Fibroblast of villous mesenchyme (primary cell): ENCODE results near the gene MGAT3. TPM values are rescaled to one million over a fixed set of nuclear protein-coding genes. Genes with fewer than 3 reads are reported as not detected.

Experiments used
- DNase-seq: peaks from one replicate; pipeline ENCODE4 v3.0.0-alpha.2; 2010; ENCODE audit warnings: low read depth
- H3K4me3 ChIP-seq: 2 replicates; pipeline ENCODE4 v1.5.1; 2011; ENCODE audit warnings: low read depth, mild to moderate bottlenecking, low read length
- total RNA-seq: library from RNA; depleted of rRNA; stranded (reverse); fragments of >200 nt; gene quantifications from 2 replicates; pipeline ENCODE4 v1.2.3, GENCODE V29; 2012
- TF ChIP-seq, protein P1 (sequence below): IDR thresholded peaks from 2 replicates; pipeline ENCODE4 v1.5.1; 2012; ENCODE audit warnings: low read depth, mild to moderate bottlenecking, low read length; ENCODE audit not compliant: insufficient read depth

MGAT3 gene
- total RNA-seq, 1 donor = 1.3 TPM

DNA sequence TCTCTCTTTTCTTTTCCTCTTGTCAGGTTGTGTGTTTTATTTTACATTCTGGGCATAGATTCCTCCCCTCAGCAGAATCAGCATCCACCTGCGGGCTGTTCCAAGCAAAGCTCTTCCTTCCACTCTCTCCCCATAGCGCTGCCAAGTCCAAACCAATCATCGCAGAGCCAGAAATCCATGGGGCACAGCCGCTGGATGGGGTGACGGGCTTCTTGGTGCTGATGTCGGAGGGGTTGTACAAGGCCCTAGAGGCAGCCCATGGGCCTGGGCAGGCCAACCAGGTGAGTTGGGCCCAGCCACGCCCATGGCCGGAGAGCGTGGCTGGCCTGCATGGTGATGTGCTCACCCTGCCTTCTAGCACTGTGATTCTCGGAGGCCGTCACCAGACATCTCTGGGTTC is 35.1 kb upstream of the MGAT3 start:
- TF ChIP-seq, protein P1, sequence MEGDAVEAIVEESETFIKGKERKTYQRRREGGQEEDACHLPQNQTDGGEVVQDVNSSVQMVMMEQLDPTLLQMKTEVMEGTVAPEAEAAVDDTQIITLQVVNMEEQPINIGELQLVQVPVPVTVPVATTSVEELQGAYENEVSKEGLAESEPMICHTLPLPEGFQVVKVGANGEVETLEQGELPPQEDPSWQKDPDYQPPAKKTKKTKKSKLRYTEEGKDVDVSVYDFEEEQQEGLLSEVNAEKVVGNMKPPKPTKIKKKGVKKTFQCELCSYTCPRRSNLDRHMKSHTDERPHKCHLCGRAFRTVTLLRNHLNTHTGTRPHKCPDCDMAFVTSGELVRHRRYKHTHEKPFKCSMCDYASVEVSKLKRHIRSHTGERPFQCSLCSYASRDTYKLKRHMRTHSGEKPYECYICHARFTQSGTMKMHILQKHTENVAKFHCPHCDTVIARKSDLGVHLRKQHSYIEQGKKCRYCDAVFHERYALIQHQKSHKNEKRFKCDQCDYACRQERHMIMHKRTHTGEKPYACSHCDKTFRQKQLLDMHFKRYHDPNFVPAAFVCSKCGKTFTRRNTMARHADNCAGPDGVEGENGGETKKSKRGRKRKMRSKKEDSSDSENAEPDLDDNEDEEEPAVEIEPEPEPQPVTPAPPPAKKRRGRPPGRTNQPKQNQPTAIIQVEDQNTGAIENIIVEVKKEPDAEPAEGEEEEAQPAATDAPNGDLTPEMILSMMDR = no peak
- H3K4me3 ChIP-seq = no peak overlapping the region
- DNase-seq = no peak

DNA sequence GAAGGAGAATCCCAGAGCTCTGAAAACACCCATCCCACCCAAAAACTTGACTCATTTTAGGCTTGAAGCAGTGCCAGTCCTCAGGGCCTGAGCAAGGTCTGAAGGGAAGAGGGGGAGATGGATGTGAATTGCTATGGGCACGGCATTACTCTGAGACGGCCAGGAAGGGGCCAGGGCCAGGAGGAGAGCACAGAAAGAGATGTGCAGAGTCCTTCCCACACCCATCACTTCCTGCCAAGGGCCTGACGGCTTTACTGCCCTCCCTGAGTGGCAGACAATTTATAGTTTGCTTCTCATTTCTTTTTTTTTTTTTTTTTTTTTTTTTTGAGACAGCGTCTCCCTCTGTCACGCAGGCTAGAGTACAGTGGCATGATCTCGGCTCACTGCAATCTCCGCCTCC is 34.7 kb upstream of the MGAT3 start:
- DNase-seq = no peak
- no peak overlapping the region for H3K4me3 ChIP-seq
- TF ChIP-seq, protein P1 = no peak

DNA sequence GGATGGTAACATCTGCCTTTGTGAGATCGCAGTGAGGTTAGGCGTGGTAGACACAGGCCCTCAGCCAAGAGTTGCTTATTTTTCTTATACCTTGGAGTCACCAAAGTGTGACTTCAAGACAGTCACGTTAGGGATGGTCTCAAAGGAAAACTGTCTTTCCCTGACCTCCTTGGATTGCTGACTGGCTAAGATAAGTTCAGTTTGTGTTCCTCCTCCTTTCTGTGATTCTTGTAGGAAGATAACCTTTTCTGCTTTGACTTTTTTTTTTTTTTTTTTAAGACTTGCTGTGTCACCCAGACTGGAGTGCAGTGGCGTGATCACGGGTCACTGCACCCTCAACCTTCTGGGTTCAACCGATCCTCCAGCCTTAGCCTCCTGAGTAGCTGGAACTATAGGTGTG is 34.1 kb upstream of the MGAT3 start:
- no peak for DNase-seq
- TF ChIP-seq, protein P1 = no peak

DNA sequence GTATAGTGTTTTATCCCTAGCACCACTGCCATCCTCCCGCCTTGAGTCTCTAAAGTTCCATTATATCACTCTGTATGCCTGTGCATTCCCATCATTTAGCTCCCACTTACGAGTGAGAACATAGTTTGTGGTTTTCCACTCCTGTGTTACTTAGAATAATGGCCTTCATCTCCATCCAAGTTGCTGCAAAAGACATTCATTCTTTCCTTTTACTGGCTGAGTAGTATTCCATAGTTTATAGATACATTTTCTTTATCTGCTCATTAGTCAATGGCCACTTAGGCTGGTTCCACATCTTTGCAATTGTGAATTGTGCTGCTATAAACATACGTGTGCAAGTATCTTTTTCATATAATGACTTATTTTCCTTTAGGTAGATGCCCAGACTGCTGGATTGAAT is 32.8 kb upstream of the MGAT3 start:
- no peak for DNase-seq
- no peak overlapping the region for H3K4me3 ChIP-seq
- TF ChIP-seq, protein P1 = no peak

More for the DNA sequence above, 34.1 kb upstream of the MGAT3 start:
- no peak overlapping the region for H3K4me3 ChIP-seq

DNA sequence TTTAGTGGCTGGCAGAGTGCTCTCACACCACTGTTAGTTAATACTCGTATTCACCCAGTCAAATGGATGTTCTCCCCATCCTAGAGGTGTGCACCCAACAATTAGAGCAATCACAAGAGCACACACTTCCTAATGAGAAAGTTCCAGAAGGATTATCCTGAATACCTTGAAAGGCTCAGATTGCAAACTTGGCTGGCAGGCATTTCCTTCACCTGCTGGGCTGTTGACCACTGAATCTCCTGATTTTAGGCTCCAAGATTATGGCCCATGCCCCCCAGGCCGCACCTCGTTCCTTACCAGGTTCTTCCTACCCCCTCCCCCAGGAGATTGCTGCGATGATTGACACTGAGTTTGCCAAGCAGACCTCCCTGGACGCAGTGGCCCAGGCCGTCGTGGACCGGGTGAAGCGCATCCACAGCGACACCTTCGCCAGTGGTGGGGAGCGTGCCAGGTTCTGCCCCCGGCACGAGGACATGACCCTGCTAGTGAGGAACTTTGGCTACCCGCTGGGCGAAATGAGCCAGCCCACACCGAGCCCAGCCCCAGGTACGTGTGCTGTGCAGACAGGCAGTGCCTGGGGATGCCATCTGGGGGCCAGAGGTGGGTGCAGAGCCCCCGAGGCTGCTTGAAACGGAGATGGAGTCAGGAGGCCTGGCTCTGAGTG is 30.3 kb upstream of the MGAT3 start:
- TF ChIP-seq, protein P1 = no peak
- no peak overlapping the region for H3K4me3 ChIP-seq
- no peak for DNase-seq

DNA sequence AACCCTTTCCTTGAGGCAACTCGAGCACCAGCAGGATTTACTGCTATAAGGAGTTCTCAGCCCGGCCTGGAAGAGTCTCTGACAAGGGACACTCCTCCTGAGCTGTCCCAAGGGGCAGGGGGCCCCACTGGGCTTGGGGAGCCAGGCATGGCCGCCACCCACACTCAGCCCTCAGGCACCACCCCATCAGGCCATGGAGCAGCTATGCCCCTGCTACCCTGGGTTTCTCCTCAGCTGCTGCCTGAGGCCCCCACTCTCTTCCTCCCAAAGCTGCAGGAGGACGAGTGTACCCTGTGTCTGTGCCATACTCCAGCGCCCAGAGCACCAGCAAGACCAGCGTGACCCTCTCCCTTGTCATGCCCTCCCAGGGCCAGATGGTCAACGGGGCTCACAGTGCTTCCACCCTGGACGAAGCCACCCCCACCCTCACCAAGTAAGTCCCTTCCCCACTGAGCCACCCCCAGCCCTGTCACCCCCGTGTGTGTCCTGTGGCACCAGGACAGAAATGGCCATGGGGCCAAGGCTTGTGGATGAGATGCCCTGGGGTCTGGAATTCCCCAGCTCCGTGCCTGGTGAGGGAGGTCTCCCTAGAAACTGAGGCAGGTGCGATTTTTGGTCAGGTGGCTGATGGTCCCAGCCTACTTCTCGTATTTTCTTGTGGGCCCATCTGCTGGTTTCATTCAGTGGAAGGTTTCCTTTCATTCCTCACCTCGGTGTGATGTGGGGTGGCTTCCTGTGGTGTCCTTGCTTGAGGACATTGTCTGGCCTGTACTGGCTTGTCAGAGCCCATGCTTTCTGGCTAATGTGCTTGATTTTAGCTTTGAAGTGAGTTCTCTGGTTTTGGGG is 28.8 kb upstream of the MGAT3 start:
- TF ChIP-seq, protein P1 = no peak
- DNase-seq = no peak
- H3K4me3 ChIP-seq = no peak overlapping the region
